Lower lobe of right lung (tissue), 2 donors: ENCODE results near the gene ADAMTSL1. TPM values are rescaled to one million over a fixed set of nuclear protein-coding genes. Genes with fewer than 3 reads are reported as not detected.

Source experiments
- ATAC-seq, 2 donors: fragments of 200-7000 bp; cut with Tn5 transposase; one replicate each; pipeline ENCODE4 v1.9.1; 2020 to 2022; ENCODE audit warnings: mild to moderate bottlenecking in 2 of 2, moderate library complexity in 2 of 2
- DNase-seq: peaks from one replicate; pipeline ENCODE4 v3.0.0-alpha.2; 2020
- H3K27ac ChIP-seq: fragments of 200-600 bp; one replicate; pipeline ENCODE4 v1.8.0; 2022
- H3K27me3 ChIP-seq: fragments of 200-600 bp; one replicate; pipeline ENCODE4 v1.8.0; 2022; ENCODE audit warnings: low read depth
- H3K36me3 ChIP-seq: fragments of 200-600 bp; one replicate; pipeline ENCODE4 v1.8.0; 2022; ENCODE audit warnings: mild to moderate bottlenecking
- H3K4me1 ChIP-seq: fragments of 200-600 bp; one replicate; pipeline ENCODE4 v1.8.0; 2022
- H3K4me3 ChIP-seq: fragments of 200-600 bp; one replicate; pipeline ENCODE4 v1.8.0; 2022; ENCODE audit warnings: mild to moderate bottlenecking
- H3K9me3 ChIP-seq: fragments of 200-600 bp; one replicate; pipeline ENCODE4 v1.8.0; 2022
- intact Hi-C: fragments of 100-400 bp; cut with DNase I; formaldehyde crosslinking; loops from one replicate; pipeline ENCODE4 v1.11.0; 2022
- total RNA-seq: library from RNA; stranded (reverse); fragmentation: NEBNext Ultra II Directional; extraction: Animal tissue kit (Norgen Biotek cat#: 25700); gene quantifications from one replicate; pipeline ENCODE4 v1.2.1, GENCODE V29; 2021
- TF ChIP-seq, protein P1 (sequence below): fragments of 200-600 bp; IDR thresholded peaks from one replicate; pipeline ENCODE4 v1.8.0; 2022; ENCODE audit warnings: antibody characterized with exemption, mild to moderate bottlenecking
- donor health status: DM: no; HTN: yes; CAD: no; lungs with severe emphysema.

Gene ADAMTSL1
- total RNA-seq, 1 donor from 2014 or later, result 3.7 TPM

DNA sequence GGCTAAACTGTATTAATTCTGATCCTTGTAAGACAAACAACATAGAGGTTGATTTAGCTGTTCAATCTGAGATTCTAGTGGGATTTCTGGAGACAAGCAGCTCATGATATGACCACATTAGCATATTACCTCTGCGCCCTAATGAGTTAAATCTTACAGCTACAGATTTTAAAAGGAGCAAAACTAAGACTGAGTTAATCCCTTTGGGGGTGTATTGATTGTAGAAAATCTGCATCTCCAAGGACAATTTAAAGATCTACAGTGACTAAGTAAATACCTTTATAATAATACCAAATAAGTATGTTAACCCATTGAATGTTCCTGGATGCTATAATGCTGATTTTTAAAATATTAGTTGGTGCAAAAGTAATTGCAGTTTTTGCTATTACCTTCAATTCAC, 33.2 kb downstream of the ADAMTSL1 start:
- H3K4me3 ChIP-seq, result no peak overlapping the region
- H3K27me3 ChIP-seq, result no peaks in the 10 kb centered on the region
- H3K27ac ChIP-seq, result no peak overlapping the region
- no peaks in the 10 kb centered on the region for H3K9me3 ChIP-seq
- intact Hi-C loops, result no loop called here
- TF ChIP-seq, protein P1, sequence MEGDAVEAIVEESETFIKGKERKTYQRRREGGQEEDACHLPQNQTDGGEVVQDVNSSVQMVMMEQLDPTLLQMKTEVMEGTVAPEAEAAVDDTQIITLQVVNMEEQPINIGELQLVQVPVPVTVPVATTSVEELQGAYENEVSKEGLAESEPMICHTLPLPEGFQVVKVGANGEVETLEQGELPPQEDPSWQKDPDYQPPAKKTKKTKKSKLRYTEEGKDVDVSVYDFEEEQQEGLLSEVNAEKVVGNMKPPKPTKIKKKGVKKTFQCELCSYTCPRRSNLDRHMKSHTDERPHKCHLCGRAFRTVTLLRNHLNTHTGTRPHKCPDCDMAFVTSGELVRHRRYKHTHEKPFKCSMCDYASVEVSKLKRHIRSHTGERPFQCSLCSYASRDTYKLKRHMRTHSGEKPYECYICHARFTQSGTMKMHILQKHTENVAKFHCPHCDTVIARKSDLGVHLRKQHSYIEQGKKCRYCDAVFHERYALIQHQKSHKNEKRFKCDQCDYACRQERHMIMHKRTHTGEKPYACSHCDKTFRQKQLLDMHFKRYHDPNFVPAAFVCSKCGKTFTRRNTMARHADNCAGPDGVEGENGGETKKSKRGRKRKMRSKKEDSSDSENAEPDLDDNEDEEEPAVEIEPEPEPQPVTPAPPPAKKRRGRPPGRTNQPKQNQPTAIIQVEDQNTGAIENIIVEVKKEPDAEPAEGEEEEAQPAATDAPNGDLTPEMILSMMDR, result no peak
- no peaks in the 10 kb centered on the region for H3K36me3 ChIP-seq
- ATAC-seq, result no peak
- H3K4me1 ChIP-seq, result no peaks in the 10 kb centered on the region
- DNase-seq, result no peak

DNA sequence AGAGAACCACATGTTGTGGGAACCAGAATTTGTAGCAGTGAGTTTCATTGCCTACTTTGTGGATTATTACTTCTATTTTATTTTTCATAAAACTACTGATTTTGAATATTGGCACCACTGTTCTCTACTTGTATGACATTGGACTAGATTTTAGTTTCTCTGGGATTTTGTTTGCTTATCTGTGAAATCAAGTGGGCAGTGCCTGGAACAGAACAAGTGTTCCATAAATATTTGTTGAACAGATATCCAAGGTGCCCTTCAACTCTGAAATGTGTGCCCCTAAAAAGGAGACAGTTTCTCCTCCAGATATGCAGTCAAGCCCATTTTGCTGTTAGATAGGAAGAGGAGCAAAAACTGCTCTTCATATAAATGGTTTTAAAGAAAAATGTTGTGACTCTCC, 42.6 kb downstream of the ADAMTSL1 start:
- DNase-seq, result no peak
- ATAC-seq, result no peak
- H3K27ac ChIP-seq, result no peak overlapping the region
- no peaks in the 10 kb centered on the region for H3K4me1 ChIP-seq
- no peaks in the 10 kb centered on the region for H3K9me3 ChIP-seq
- no peaks in the 10 kb centered on the region for H3K36me3 ChIP-seq
- intact Hi-C loops, result no loop called here
- no peaks in the 10 kb centered on the region for H3K27me3 ChIP-seq
- H3K4me3 ChIP-seq, result no peak overlapping the region
- TF ChIP-seq, protein P1, result no peak

DNA sequence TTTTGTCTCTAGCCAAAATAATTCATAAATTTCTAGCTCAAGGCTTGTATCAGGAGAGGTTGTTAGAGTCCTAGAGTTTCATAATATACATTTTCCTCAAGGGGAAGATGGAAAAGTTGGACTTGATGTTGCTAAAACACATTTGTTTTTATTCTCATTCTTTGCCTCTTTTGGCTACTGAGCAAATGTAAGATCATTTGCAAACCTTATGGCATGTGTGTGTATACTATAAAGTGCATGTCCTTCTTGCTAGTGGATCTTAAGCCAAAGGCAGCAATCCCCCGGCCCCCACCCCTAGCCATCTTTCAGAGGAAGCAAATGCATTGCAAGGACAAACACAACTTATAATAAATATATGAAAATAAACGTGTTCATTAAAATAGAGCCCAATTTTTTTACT, 43.0 kb downstream of the ADAMTSL1 start:
- no peak overlapping the region for H3K4me3 ChIP-seq
- no peak for ATAC-seq
- no peak for DNase-seq
- H3K4me1 ChIP-seq, result no peaks in the 10 kb centered on the region
- intact Hi-C loops, result no loop called here
- no peak overlapping the region for H3K27ac ChIP-seq
- no peaks in the 10 kb centered on the region for H3K9me3 ChIP-seq
- H3K36me3 ChIP-seq, result no peaks in the 10 kb centered on the region
- H3K27me3 ChIP-seq, result no peaks in the 10 kb centered on the region
- TF ChIP-seq, protein P1, result no peak

DNA sequence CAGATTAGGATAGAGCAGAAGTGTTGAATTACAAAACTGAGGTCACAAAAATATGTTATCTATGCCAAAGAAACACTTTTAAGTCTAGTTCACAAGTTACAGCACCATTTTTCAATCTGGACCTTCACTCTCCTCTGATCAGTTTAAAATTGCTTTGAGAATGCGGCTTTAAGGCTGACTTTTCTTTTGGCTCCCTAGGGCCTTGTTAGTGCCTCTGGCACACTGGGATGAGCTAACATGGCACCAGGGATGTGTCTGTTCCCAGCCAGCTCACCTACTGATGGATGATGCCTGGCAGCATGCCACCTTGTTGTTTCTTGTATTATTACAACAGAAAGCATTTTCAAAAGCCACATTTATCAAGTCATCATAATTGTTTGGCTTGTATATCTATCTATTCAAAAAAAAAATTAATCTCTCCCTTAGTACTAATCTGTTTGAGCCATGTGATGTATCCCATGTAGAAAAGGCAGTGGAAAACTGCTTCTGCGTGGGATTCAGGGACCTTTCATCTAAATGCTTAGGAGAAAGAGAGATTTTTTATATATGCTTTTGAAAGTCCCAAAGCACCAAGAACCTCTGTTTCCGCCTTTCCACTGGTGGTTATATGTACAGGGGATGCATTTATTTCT, 46.6 kb downstream of the ADAMTSL1 start:
- intact Hi-C loops, result no loop called here
- no peak for ATAC-seq
- H3K4me3 ChIP-seq, result no peak overlapping the region
- no peaks in the 10 kb centered on the region for H3K27me3 ChIP-seq
- H3K27ac ChIP-seq, result no peak overlapping the region
- H3K4me1 ChIP-seq, result no peaks in the 10 kb centered on the region
- DNase-seq, result no peak
- H3K36me3 ChIP-seq, result no peaks in the 10 kb centered on the region
- no peaks in the 10 kb centered on the region for H3K9me3 ChIP-seq
- TF ChIP-seq, protein P1, result no peak

DNA sequence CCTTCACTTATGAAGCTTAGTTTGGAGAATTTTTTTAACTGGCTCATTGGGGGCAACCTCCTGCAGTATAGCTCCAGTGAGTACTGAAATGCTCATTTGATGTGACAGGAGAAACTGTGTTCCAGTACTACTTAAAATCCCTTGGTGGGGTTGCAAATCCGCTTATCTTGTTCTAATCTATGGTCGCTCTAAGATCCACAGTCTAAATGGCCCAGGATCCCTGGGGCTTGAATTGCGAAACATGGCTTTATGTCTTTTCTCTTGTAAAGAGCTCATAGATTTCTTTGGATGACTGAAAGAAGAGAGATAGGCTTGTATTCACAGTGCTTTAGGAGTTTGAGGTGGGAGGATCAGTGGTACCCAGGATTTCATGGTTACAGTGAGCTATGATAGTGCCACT, 52.7 kb downstream of the ADAMTSL1 start:
- Histone ChIP-seq H3K4me3 (no peak overlapping the region), H3K27me3 (no peaks in the 10 kb centered on the region), H3K27ac (no peak overlapping the region), H3K4me1 (no peaks in the 10 kb centered on the region), H3K9me3 (no peaks in the 10 kb centered on the region), H3K36me3 (no peaks in the 10 kb centered on the region)
- no peak for DNase-seq
- ATAC-seq, result no peak
- TF ChIP-seq, protein P1, result no peak
- intact Hi-C loops, result no loop called here
